HCT116 (cell line): ENCODE data around the gene AP3B1. TPM values are rescaled to one million over a fixed set of nuclear protein-coding genes. Genes with fewer than 3 reads are reported as not detected.

Experiments used
- ATAC-seq: fragments of 200-7000 bp; cut with Tn5 transposase; 2 replicates; pipeline ENCODE4 v1.9.1; 2020; ENCODE audit warnings: mild to moderate bottlenecking, moderate library complexity
- BruUV-seq: library from RNA; stranded (reverse); fragments of 400-500 nt; replicated peaks from 2 replicates; lab custom pipeline; 2021; lab: Mats Ljungman, UMichigan
- CTCF ChIA-PET: fragments of 300-600 bp; sonication (Branson Sonifier 250); formaldehyde crosslinking; loops from one replicate; lab custom pipeline; 2021; ENCODE audit warnings: antibody characterized with exemption; lab: Charles Lee
- POLR2A ChIA-PET: fragments of 300-600, 350-600 bp; sonication (Branson Sonifier 250); formaldehyde crosslinking; loops from one replicate; lab custom pipeline; 2021; ENCODE audit warnings: antibody characterized with exemption; lab: Charles Lee
- RAD21 ChIA-PET, 2 experiments: fragments of 300-600 bp; sonication (Branson Sonifier 250); formaldehyde crosslinking; loops; one replicate each; lab custom pipeline; 2023; ENCODE audit warnings: low total read pairs in 2 of 2; ENCODE audit not compliant: uncharacterized antibody in 2 of 2, unreplicated experiment in 2 of 2, low non-redundant PET in 1 of 2; lab: Charles Lee
- DNase-seq: peaks from one replicate; pipeline ENCODE4 v3.0.0-alpha.2; 2010; ENCODE audit warnings: low read depth, low spot score
- H2AFZ ChIP-seq: fragments of 200-600 bp; shearing (Covaris generic), sonication (generic); 2 replicates; pipeline ENCODE4 v1.6.1; 2017; ENCODE audit warnings: low read depth, mixed run types, mixed read lengths, antibody characterized with exemption, low read length; ENCODE audit not compliant: poor library complexity, severe bottlenecking
- H3K27ac ChIP-seq: 2 replicates; pipeline ENCODE4 v1.5.1; 2012; ENCODE audit warnings: low read depth, low read length
- H3K27me3 ChIP-seq: fragments of 200-600 bp; sonication (generic); 2 replicates; pipeline ENCODE4 v1.6.1; 2016; ENCODE audit warnings: mixed run types, low read length, mixed read lengths; ENCODE audit not compliant: insufficient read depth
- H3K36me3 ChIP-seq, 2 experiments: fragments of 200-500 bp in 1 of 2; fragments of 200-600 bp in 1 of 2; sonication (Bioruptor generic) in 1 of 2; sonication (generic) in 1 of 2; 2 replicates each; pipeline versions ENCODE4 v1.5.1 to v1.6.1; 2014 to 2016; ENCODE audit warnings: low read length in 2 of 2, inconsistent platforms in 1 of 2, mixed read lengths in 1 of 2, mixed run types in 1 of 2; ENCODE audit not compliant: insufficient read depth in 2 of 2, control insufficient read depth in 1 of 2
- H3K4me1 ChIP-seq, 2 experiments: fragments of 200-600 bp in 1 of 2; sonication (generic) in 1 of 2; 2 replicates each; pipeline versions ENCODE4 v1.5.1 to v1.6.1; 2012 to 2017; ENCODE audit warnings: low read length in 2 of 2, inconsistent platforms in 1 of 2, mild to moderate bottlenecking in 1 of 2, mixed read lengths in 1 of 2, mixed run types in 1 of 2, moderate library complexity in 1 of 2; ENCODE audit not compliant: insufficient read depth in 2 of 2, control insufficient read depth in 1 of 2
- H3K4me2 ChIP-seq: fragments of 200-600 bp; sonication (generic); 2 replicates; pipeline ENCODE4 v1.6.1; 2017; ENCODE audit warnings: mixed run types, low read length, mixed read lengths
- H3K4me3 ChIP-seq, 2 experiments: fragments of 200-600 bp in 1 of 2; sonication (generic) in 1 of 2; replicated peaks in 1 of 2; 2 replicates each; pipeline ENCODE4 v1.5.1; 2011 to 2016; ENCODE audit warnings: low read length in 2 of 2, control low read depth in 1 of 2, low read depth in 1 of 2, mild to moderate bottlenecking in 1 of 2, mixed read lengths in 1 of 2, mixed run types in 1 of 2
- H3K79me2 ChIP-seq: fragments of 200-600 bp; sonication (generic); 2 replicates; pipeline ENCODE4 v1.6.1; 2017; ENCODE audit warnings: mild to moderate bottlenecking, mixed run types, low read length, moderate library complexity, mixed read lengths; ENCODE audit not compliant: insufficient read depth
- H3K9ac ChIP-seq: fragments of 200-600 bp; sonication (generic); 2 replicates; pipeline ENCODE4 v1.6.1; 2016; ENCODE audit warnings: low read length, mixed read lengths
- H3K9me2 ChIP-seq: fragments of 200-600 bp; sonication (generic), shearing (Covaris generic); 2 replicates; pipeline ENCODE4 v1.6.1; 2017; ENCODE audit warnings: mixed run types, mild to moderate bottlenecking, moderate library complexity; ENCODE audit not compliant: insufficient read depth
- H3K9me3 ChIP-seq, 2 experiments: fragments of 200-500 bp in 1 of 2; fragments of 200-600 bp in 1 of 2; sonication (Bioruptor generic) in 1 of 2; sonication (generic) in 1 of 2; 2 replicates each; pipeline ENCODE4 v1.6.1; 2014 to 2017; ENCODE audit warnings: low read length in 2 of 2, mixed read lengths in 2 of 2, inconsistent platforms in 1 of 2, low read depth in 1 of 2, mild to moderate bottlenecking in 1 of 2, mixed run types in 1 of 2, moderate library complexity in 1 of 2; ENCODE audit not compliant: control insufficient read depth in 1 of 2, insufficient read depth in 1 of 2
- H4K20me1 ChIP-seq: fragments of 200-600 bp; sonication (generic), shearing (Covaris generic); 2 replicates; pipeline ENCODE4 v1.6.1; 2017; ENCODE audit warnings: mixed run types, mild to moderate bottlenecking, moderate library complexity; ENCODE audit not compliant: insufficient read depth
- CBX3 ChIP-seq: IDR thresholded peaks from 2 replicates; pipeline ENCODE4 v1.6.1; 2012; ENCODE audit warnings: low read depth
- ELF1 ChIP-seq: IDR thresholded peaks from 2 replicates; pipeline ENCODE4 v1.6.1; 2012; ENCODE audit warnings: low read depth, borderline replicate concordance
- EZH2 ChIP-seq: fragments of 200-600 bp; sonication (generic); IDR thresholded peaks from 2 replicates; pipeline ENCODE4 v1.6.1; 2017; ENCODE audit warnings: antibody characterized with exemption, mixed run types
- FOSL1 ChIP-seq: IDR thresholded peaks from 2 replicates; pipeline ENCODE4 v1.6.1; 2012; ENCODE audit warnings: low read depth
- JUND ChIP-seq: IDR thresholded peaks from 2 replicates; pipeline ENCODE4 v1.6.1; 2012
- POLR2A ChIP-seq: IDR thresholded peaks from 2 replicates; pipeline ENCODE4 v1.7.0; 2011; ENCODE audit warnings: borderline replicate concordance; ENCODE audit not compliant: insufficient read depth, insufficient read length; ENCODE audit errors: extremely low read depth
- POLR2AphosphoS5 ChIP-seq: IDR thresholded peaks from 2 replicates; pipeline ENCODE4 v1.6.1; 2011; ENCODE audit warnings: mild to moderate bottlenecking, low read depth, low read length, moderate library complexity
- RAD21 ChIP-seq: IDR thresholded peaks from 2 replicates; pipeline ENCODE4 v1.6.1; 2012; ENCODE audit warnings: low read depth, mild to moderate bottlenecking
- SP1 ChIP-seq: IDR thresholded peaks from 2 replicates; pipeline ENCODE4 v1.6.1; 2012; ENCODE audit warnings: low read depth
- SRF ChIP-seq: IDR thresholded peaks from 2 replicates; pipeline ENCODE4 v1.6.1; 2012; ENCODE audit warnings: low read depth
- TCF7L2 ChIP-seq: IDR thresholded peaks from 2 replicates; pipeline ENCODE4 v1.7.0; 2011; ENCODE audit warnings: borderline replicate concordance, inconsistent platforms; ENCODE audit not compliant: insufficient read depth, insufficient read length; ENCODE audit errors: extremely low read depth
- ZFX ChIP-seq: fragments of 450-650 bp; IDR thresholded peaks from 2 replicates; pipeline ENCODE4 v1.6.1; 2017
- intact Hi-C: fragments of 100-400 bp; cut with micrococcal nuclease; formaldehyde crosslinking; loops from 2 replicates; pipeline ENCODE4 v1.10.0; 2022
- total RNA-seq: library from RNA; stranded (reverse); gene quantifications from one replicate; pipeline ENCODE4 v1.2.1, GENCODE V29; 2021; ENCODE audit not compliant: unreplicated experiment
- TF ChIP-seq, protein P1 (sequence below): IDR thresholded peaks from 2 replicates; pipeline ENCODE4 v1.6.1; 2012; ENCODE audit warnings: low read depth
- TF ChIP-seq, protein P2 (sequence below), 3 experiments: fragments of 200-600 bp in 1 of 3; sonication (generic) in 1 of 3; IDR thresholded peaks in 2 of 3; conservative IDR thresholded peaks in 1 of 3; 2 replicates each; pipeline ENCODE4 v1.5.1; 2012 to 2017; ENCODE audit warnings: low read depth in 2 of 3, low read length in 2 of 3, antibody characterized with exemption in 1 of 3, borderline replicate concordance in 1 of 3, control low read depth in 1 of 3, mild to moderate bottlenecking in 1 of 3, mixed read lengths in 1 of 3, mixed run types in 1 of 3, moderate library complexity in 1 of 3; ENCODE audit not compliant: insufficient read depth in 1 of 3

The AP3B1 gene
- total RNA-seq, 1 experiment from 2014 or later: 54.5 TPM

DNA sequence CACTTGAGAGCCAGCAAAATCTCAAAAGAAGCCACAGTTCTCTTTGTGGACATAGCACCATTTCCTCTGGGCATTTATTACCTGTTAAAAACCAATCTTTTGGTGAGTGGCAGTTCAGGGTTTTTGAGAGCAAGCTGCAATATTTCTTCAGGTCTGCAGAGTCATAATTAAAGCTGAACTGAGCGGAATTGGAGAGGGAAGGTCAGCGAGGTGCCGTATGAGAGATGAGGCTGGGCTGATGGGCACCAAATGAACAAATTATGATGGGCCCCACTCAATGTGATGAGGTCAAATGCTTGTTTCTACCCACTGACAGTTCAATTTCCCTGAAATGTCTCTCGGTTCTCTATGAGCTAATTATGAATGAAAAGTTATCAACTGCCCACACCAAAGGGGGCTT is 231.9 kb downstream of the AP3B1 start:
- H3K4me1 ChIP-seq: no peaks in the 10 kb centered on the region
- intact Hi-C loops: no loop called here
- ChIA-PET RAD21 (no interaction called here), POLR2A (no interaction called here), CTCF (no interaction called here)
- no peaks in the 10 kb centered on the region; the same call in 1 of the 2 replicates for H3K9me2 ChIP-seq
- no peak overlapping the region for H3K9ac ChIP-seq
- H3K79me2 ChIP-seq: no peaks in the 10 kb centered on the region
- H3K36me3 ChIP-seq: no peaks in the 10 kb centered on the region
- no peaks in the 10 kb centered on the region for H4K20me1 ChIP-seq
- no peaks in the 10 kb centered on the region for H3K9me3 ChIP-seq
- ATAC-seq (no peak), DNase-seq (no peak)
- H3K27me3 ChIP-seq: no peaks in the 10 kb centered on the region
- H3K4me3 ChIP-seq: no peak overlapping the region
- no TSS peak for BruUV-seq
- no peak overlapping the region for H2AFZ ChIP-seq
- no peak overlapping the region for H3K4me2 ChIP-seq
- TF ChIP-seq POLR2AphosphoS5 (no peak), POLR2A (no peak), TCF7L2 (no peak), RAD21 (no peak), JUND (no peak), FOSL1 (no peak), SRF (no peak), ZFX (no peak), ELF1 (no peak), EZH2 (no peak), SP1 (no peak), CBX3 (no peak)
- TF ChIP-seq, protein P1, sequence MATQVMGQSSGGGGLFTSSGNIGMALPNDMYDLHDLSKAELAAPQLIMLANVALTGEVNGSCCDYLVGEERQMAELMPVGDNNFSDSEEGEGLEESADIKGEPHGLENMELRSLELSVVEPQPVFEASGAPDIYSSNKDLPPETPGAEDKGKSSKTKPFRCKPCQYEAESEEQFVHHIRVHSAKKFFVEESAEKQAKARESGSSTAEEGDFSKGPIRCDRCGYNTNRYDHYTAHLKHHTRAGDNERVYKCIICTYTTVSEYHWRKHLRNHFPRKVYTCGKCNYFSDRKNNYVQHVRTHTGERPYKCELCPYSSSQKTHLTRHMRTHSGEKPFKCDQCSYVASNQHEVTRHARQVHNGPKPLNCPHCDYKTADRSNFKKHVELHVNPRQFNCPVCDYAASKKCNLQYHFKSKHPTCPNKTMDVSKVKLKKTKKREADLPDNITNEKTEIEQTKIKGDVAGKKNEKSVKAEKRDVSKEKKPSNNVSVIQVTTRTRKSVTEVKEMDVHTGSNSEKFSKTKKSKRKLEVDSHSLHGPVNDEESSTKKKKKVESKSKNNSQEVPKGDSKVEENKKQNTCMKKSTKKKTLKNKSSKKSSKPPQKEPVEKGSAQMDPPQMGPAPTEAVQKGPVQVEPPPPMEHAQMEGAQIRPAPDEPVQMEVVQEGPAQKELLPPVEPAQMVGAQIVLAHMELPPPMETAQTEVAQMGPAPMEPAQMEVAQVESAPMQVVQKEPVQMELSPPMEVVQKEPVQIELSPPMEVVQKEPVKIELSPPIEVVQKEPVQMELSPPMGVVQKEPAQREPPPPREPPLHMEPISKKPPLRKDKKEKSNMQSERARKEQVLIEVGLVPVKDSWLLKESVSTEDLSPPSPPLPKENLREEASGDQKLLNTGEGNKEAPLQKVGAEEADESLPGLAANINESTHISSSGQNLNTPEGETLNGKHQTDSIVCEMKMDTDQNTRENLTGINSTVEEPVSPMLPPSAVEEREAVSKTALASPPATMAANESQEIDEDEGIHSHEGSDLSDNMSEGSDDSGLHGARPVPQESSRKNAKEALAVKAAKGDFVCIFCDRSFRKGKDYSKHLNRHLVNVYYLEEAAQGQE: no peak
- TF ChIP-seq, protein P2, sequence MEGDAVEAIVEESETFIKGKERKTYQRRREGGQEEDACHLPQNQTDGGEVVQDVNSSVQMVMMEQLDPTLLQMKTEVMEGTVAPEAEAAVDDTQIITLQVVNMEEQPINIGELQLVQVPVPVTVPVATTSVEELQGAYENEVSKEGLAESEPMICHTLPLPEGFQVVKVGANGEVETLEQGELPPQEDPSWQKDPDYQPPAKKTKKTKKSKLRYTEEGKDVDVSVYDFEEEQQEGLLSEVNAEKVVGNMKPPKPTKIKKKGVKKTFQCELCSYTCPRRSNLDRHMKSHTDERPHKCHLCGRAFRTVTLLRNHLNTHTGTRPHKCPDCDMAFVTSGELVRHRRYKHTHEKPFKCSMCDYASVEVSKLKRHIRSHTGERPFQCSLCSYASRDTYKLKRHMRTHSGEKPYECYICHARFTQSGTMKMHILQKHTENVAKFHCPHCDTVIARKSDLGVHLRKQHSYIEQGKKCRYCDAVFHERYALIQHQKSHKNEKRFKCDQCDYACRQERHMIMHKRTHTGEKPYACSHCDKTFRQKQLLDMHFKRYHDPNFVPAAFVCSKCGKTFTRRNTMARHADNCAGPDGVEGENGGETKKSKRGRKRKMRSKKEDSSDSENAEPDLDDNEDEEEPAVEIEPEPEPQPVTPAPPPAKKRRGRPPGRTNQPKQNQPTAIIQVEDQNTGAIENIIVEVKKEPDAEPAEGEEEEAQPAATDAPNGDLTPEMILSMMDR (IDR thresholded peaks at IDR 0.05 in 2 of 3, conservative IDR thresholded peaks at IDR 0.05 in 1 of 3; ENCODE audit: borderline replicate concordance in 1 of 3, insufficient read depth in 1 of 3, low read depth in 2 of 3, low read length in 2 of 3): no peak
- H3K27ac ChIP-seq: no peak overlapping the region
